Keratinocyte (primary cell): ENCODE measurements around the gene SLIT3. TPM values are rescaled to one million over a fixed set of nuclear protein-coding genes. Genes with fewer than 3 reads are reported as not detected.

Source experiments
- DNase-seq: peaks from one replicate; pipeline ENCODE4 v3.0.0-alpha.2; 2011; ENCODE audit warnings: low read depth, missing footprints, low spot score
- FAIRE-seq: peaks from 2 replicates; lab custom pipeline; 2011; peaks lifted over from hg19 to GRCh38; lab: Jason Lieb, UNC
- H2AFZ ChIP-seq: 2 replicates; pipeline ENCODE4 v1.6.0; 2012; ENCODE audit warnings: low read length, control low read depth, inconsistent platforms; ENCODE audit not compliant: control insufficient read depth
- H3K27ac ChIP-seq: 2 replicates; pipeline ENCODE4 v1.5.1; 2011; ENCODE audit warnings: low read length; ENCODE audit not compliant: control insufficient read depth, insufficient read depth
- H3K27me3 ChIP-seq: 3 replicates; pipeline ENCODE4 v1.6.0; 2011; ENCODE audit warnings: low read length; ENCODE audit not compliant: control insufficient read depth, insufficient read depth; ENCODE audit errors: extremely low read depth
- H3K36me3 ChIP-seq, 2 experiments: 2 replicates in 1 of 2; 3 replicates in 1 of 2; pipeline ENCODE4 v1.5.1; 2011; ENCODE audit warnings: low read length in 2 of 2, mild to moderate bottlenecking in 1 of 2; ENCODE audit not compliant: control insufficient read depth in 2 of 2, insufficient read depth in 2 of 2; ENCODE audit errors: extremely low read depth in 1 of 2
- H3K4me1 ChIP-seq: 3 replicates; pipeline ENCODE4 v1.5.1; 2011; ENCODE audit warnings: low read length; ENCODE audit not compliant: control insufficient read depth, insufficient read depth; ENCODE audit errors: extremely low read depth
- H3K4me2 ChIP-seq: 3 replicates; pipeline ENCODE4 v1.6.0; 2011; ENCODE audit warnings: low read depth, low read length; ENCODE audit not compliant: control insufficient read depth, insufficient read depth; ENCODE audit errors: extremely low read depth
- H3K4me3 ChIP-seq, 3 experiments: fragments of 200-600 bp in 1 of 3; sonication (generic) in 1 of 3; 2 replicates in 2 of 3; 3 replicates in 1 of 3; pipeline ENCODE4 v1.5.1; 2011 to 2016; ENCODE audit warnings: low read length in 3 of 3, mild to moderate bottlenecking in 3 of 3, control low read depth in 2 of 3, inconsistent platforms in 1 of 3, low read depth in 1 of 3, mixed read lengths in 1 of 3, mixed run types in 1 of 3, moderate library complexity in 1 of 3; ENCODE audit not compliant: control insufficient read depth in 2 of 3, insufficient read depth in 2 of 3; ENCODE audit errors: extremely low read depth in 1 of 3
- H3K79me2 ChIP-seq: 2 replicates; pipeline ENCODE4 v1.6.0; 2012; ENCODE audit warnings: low read length; ENCODE audit not compliant: control insufficient read depth, insufficient read depth
- H3K9ac ChIP-seq: 3 replicates; pipeline ENCODE4 v1.6.0; 2011; ENCODE audit warnings: low read length; ENCODE audit not compliant: control insufficient read depth, insufficient read depth; ENCODE audit errors: extremely low read depth
- H3K9me1 ChIP-seq: 3 replicates; pipeline ENCODE4 v1.6.0; 2011; ENCODE audit warnings: low read length; ENCODE audit not compliant: control insufficient read depth, insufficient read depth; ENCODE audit errors: extremely low read depth
- H3K9me3 ChIP-seq: 2 replicates; pipeline ENCODE4 v1.5.1; 2012; ENCODE audit warnings: low read depth, low read length; ENCODE audit not compliant: control insufficient read depth
- H4K20me1 ChIP-seq: 3 replicates; pipeline ENCODE4 v1.6.0; 2011; ENCODE audit warnings: low read length; ENCODE audit not compliant: control insufficient read depth, insufficient read depth; ENCODE audit errors: extremely low read depth
- EZH2 ChIP-seq: IDR thresholded peaks from one replicate; pipeline ENCODE4 v1.6.1; 2012; ENCODE audit warnings: inconsistent platforms, mild to moderate bottlenecking, low read length, moderate library complexity
- dilution Hi-C: fragments of 300-500 bp; cut with MboI; formaldehyde crosslinking; loops from one replicate; pipeline ENCODE4 v1.7.0; 2020; ENCODE audit warnings: low sequenced_read_pairs; ENCODE audit not compliant: extremely low pct_ligation_motif_present
- polyA plus RNA-seq, 5 experiments: library from polyadenylated mRNA; depleted of rRNA in 3 of 5; stranded (reverse) in 3 of 5; stranded (forward) in 1 of 5; unstranded in 1 of 5; fragments of >200 nt; gene quantifications; 1 replicate in 1 of 5; 2 replicates in 3 of 5; 3 replicates in 1 of 5; pipeline versions ENCODE4 v1.2.1 to v1.2.3, GENCODE V29; 2011 to 2012; ENCODE audit warnings: missing spikeins in 2 of 5, low read depth in 1 of 5, low replicate concordance in 1 of 5
- TF ChIP-seq, protein P1 (sequence below), 3 experiments: IDR thresholded peaks in 1 of 3; conservative IDR thresholded peaks in 1 of 3; optimal IDR thresholded peaks in 1 of 3; 2 replicates in 2 of 3; 3 replicates in 1 of 3; pipeline versions ENCODE3 to v1.5.1; 2011; ENCODE audit warnings: low read length in 3 of 3, mild to moderate bottlenecking in 3 of 3, moderate library complexity in 2 of 3, control low read depth in 1 of 3, inconsistent platforms in 1 of 3; ENCODE audit not compliant: insufficient read depth in 2 of 3; ENCODE audit errors: extremely low read depth in 1 of 3

Gene SLIT3
- polyA plus RNA-seq, 1 donor (not counting 4 experiments of a cell fraction or from before 2014, with no cell fraction given): 2.4 TPM

DNA sequence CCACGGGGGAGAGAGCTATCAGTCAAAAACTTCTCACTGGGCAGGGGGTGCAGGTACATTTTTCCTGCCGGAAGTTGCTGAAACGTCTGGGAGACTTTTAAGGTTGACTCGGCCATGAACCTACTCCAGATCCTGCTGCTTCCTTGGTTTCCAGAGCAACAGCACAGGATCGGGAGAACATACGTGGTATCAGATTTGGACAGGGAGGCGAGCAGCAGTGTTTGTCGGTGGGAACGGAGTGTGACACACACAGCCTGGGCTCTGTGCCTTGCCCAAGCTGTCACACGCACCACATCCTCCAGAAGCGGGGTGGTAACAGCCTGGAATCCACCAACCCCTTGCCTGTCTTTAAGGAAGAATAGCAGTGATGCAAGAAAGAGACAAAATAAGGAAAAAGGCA, 276.5 kb downstream of the SLIT3 start:
- Histone ChIP-seq H3K9me1 (no peaks in the 10 kb centered on the region), H3K27me3 (no peaks in the 10 kb centered on the region), H3K9me3 (no peaks in the 10 kb centered on the region), H3K36me3 (no peaks in the 10 kb centered on the region), H4K20me1 (no peaks in the 10 kb centered on the region), H3K27ac (no peak overlapping the region), H3K4me2 (no peak overlapping the region), H3K4me1 (no peaks in the 10 kb centered on the region), H2AFZ (no peak overlapping the region), H3K79me2 (no peaks in the 10 kb centered on the region), H3K4me3 (no peak overlapping the region), H3K9ac (no peak overlapping the region)
- FAIRE-seq (no peak), DNase-seq (no peak)
- dilution Hi-C loops: no loop called here
- no peak for TF ChIP-seq EZH2
- TF ChIP-seq, protein P1, sequence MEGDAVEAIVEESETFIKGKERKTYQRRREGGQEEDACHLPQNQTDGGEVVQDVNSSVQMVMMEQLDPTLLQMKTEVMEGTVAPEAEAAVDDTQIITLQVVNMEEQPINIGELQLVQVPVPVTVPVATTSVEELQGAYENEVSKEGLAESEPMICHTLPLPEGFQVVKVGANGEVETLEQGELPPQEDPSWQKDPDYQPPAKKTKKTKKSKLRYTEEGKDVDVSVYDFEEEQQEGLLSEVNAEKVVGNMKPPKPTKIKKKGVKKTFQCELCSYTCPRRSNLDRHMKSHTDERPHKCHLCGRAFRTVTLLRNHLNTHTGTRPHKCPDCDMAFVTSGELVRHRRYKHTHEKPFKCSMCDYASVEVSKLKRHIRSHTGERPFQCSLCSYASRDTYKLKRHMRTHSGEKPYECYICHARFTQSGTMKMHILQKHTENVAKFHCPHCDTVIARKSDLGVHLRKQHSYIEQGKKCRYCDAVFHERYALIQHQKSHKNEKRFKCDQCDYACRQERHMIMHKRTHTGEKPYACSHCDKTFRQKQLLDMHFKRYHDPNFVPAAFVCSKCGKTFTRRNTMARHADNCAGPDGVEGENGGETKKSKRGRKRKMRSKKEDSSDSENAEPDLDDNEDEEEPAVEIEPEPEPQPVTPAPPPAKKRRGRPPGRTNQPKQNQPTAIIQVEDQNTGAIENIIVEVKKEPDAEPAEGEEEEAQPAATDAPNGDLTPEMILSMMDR (optimal IDR thresholded peaks at IDR 0.05 in 1 of 3, IDR thresholded peaks at IDR 0.05 in 1 of 3, conservative IDR thresholded peaks at IDR 0.05 in 1 of 3; ENCODE audit: extremely low read depth in 1 of 3, insufficient read depth in 2 of 3, low read length in 3 of 3): no peak

DNA sequence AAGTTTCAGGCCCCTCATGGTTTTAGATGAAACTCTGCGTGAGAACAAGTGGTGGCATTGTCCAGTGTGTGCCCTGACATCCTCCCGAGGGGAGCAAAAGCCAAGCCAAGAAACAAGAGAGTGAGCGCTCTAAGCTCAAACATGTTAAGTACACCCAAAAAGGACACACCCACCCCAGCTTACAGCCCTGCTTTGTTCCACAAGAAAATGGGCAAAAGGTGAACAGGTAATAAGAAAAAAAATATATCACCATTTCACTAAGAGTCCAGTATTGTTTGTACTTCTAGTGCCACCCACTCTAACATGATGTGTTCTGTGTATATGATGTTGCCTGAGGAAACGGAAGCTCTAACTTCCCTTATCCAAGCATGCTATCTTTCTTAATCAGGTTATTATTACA, 278.2 kb downstream of the SLIT3 start:
- Histone ChIP-seq H3K79me2 (no peaks in the 10 kb centered on the region), H3K9me3 (no peaks in the 10 kb centered on the region), H2AFZ (no peak overlapping the region), H3K9me1 (no peaks in the 10 kb centered on the region), H3K36me3 (no peaks in the 10 kb centered on the region), H4K20me1 (no peaks in the 10 kb centered on the region), H3K27me3 (no peaks in the 10 kb centered on the region), H3K9ac (no peak overlapping the region), H3K4me2 (no peak overlapping the region), H3K27ac (no peak overlapping the region), H3K4me1 (no peaks in the 10 kb centered on the region), H3K4me3 (no peak overlapping the region)
- TF ChIP-seq, protein P1 (optimal IDR thresholded peaks at IDR 0.05 in 1 of 3, IDR thresholded peaks at IDR 0.05 in 1 of 3, conservative IDR thresholded peaks at IDR 0.05 in 1 of 3; ENCODE audit: extremely low read depth in 1 of 3, insufficient read depth in 2 of 3, low read length in 3 of 3): no peak
- TF ChIP-seq EZH2: no peak
- dilution Hi-C loops: no loop called here
- no peak for DNase-seq
- FAIRE-seq: no peak
